HG03196 (cell line): Measurements from ENCODE around the gene ARF1.

Experiments used
- ATAC-seq: cut with Tn5 transposase; IDR thresholded peaks from one replicate; pipeline ENCODE4 v1.9.1; 2021; ENCODE audit not compliant: unreplicated experiment

ARF1 gene

GRCh38 chr1:228048659-228049298, 33.7 kb upstream of the ARF1 start:
- ATAC-seq: no peak

GRCh38 chr1:228050571-228051231, 31.8 kb upstream of the ARF1 start:
- ATAC-seq: no peak

- ATAC-seq: no peak
Observed at GRCh38 chr1:228058172-228058948, 24.1 kb upstream of the ARF1 start.

GRCh38 chr1:228058949-228059633, 23.4 kb upstream of the ARF1 start:
- ATAC-seq: no peak

- no peak for ATAC-seq
Observed at GRCh38 chr1:228059634-228060457, 22.7 kb upstream of the ARF1 start.

- ATAC-seq: no peak
Observed at GRCh38 chr1:228060458-228061190, 21.9 kb upstream of the ARF1 start.

GRCh38 chr1:228061411-228062084, 21.0 kb upstream of the ARF1 start:
- ATAC-seq: no peak

- no peak for ATAC-seq
Observed at GRCh38 chr1:228062085-228062791, 20.3 kb upstream of the ARF1 start.

GRCh38 chr1:228062812-228063211, 19.7 kb upstream of the ARF1 start:
- no peak for ATAC-seq

GRCh38 chr1:228063251-228064191, 19.0 kb upstream of the ARF1 start:
- ATAC-seq: no peak

GRCh38 chr1:228064296-228064695, 18.2 kb upstream of the ARF1 start:
- no peak for ATAC-seq

- no peak for ATAC-seq
Observed at GRCh38 chr1:228064741-228065542, 17.6 kb upstream of the ARF1 start.

- ATAC-seq: no peak
Observed at GRCh38 chr1:228065543-228066347, 16.8 kb upstream of the ARF1 start.

GRCh38 chr1:228066416-228066815, 16.1 kb upstream of the ARF1 start:
- ATAC-seq: no peak

- ATAC-seq: no peak
Observed at GRCh38 chr1:228066891-228067654, 15.4 kb upstream of the ARF1 start.
